ENCODE results near the gene SDF2.

SDF2 gene
- 30.7 to 35.7 (median 33.4) reads per million in 3 experiments for total RNA-seq

GRCh38 chr17:28661635-28662526 lies at the start of gene SDF2, which contains the start of gene SUPT6H:
SDF2 (minus strand) TSS chr17:28661906; CDS start chr17:28661876, 30 bp downstream.
SUPT6H (plus strand) TSS chr17:28662205; CDS start chr17:28673402, 11,197 bp downstream.
- peak; percentile 93 for DNase-seq

- peak; percentile 83 for DNase-seq
Observed at GRCh38 chr17:28710861-28711722, 49.4 kb upstream of the SDF2 start.

DNA sequence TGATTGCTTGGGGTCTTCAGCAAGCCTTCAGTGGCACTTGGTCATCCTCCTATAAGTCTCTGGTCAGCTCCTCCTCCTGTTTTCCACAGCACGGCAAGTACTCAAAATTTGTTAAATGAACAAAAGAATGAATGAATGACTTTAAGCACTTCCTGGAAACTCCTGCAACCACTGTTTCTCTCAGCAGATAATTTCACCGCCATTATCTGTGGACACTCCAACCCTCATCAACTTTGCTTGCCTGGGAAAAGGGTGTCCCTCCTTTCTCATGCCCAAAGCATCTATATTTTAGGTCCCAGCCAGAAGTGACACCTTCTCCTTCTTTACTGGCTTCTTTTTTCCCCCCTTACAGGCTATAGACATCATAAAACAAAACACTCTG lies 45.6 kb upstream of the SDF2 start:
- no peak for DNase-seq

DNA sequence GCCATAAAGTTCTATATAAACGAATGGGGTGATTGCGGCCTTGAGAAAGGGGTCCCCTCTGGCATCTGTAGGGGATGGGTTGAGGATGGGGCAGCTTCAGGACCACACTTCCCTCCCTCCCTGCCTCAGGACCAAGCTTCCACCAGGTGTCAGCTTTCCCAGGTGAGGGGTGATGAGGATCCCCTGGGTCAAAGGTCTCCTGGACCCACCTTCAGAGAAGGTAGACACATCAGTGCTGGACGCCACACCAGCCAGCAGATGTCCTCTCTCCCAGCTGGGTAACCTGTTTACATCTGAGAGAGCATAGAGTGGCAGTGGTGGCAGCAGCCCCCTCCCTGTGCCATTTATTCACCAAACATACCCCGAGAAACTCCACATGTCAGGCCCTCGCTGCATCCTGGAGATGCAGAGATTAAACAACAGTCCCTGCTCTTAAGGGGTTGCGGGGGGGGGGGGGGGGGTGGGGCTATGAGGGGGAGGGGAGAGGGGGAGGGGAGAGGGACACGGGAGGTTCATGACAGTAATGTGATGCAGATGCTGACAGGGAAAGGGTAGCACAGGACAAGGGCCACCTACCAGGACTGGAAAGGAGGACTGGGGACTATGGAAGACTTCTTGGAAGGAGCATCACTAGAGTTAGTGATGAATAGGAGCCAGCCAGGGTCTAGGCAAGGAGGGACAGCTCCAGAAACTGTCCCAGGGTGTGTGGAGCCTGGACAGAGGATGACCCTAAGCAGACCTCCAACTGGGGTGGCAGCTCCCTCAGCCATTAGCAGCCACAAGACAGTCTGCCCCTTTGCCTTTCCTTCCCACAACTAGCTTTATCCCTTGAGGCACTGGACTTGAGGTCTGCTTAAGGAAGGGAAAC lies 45.0 kb upstream of the SDF2 start:
- DNase-seq, result no peak

GRCh38 chr17:28705728-28706334 lies 44.1 kb upstream of the SDF2 start:
- no peak for DNase-seq

DNA sequence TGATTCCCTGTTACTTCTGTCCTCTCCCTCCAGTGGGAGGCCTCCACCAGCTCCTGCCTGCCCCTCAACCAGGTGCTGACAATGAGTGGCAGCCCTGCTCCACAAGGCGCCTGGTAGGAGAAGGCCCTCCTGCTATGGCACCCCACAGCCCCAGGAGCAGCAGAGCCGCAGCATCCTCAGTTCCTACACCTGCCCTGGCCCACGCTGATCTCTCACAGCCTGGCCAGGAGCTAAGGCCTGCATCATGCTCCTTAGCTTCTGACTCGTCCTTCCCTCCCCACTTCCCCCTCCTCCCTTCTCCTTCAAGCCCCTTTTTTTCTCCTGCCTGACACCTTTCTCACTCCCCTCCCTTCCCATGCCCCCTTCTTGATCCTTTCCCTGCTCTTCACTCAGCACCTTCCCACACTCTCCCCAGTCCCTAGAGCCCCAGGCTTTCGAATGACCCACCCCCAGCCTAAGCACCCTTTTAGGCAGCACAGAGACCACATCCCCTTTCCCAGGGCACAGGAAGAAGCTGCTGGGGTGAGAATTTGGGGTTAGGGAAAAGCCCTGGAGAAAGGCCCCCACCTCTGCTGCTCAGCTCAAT lies 43.5 kb upstream of the SDF2 start:
- DNase-seq, result no peak

DNA sequence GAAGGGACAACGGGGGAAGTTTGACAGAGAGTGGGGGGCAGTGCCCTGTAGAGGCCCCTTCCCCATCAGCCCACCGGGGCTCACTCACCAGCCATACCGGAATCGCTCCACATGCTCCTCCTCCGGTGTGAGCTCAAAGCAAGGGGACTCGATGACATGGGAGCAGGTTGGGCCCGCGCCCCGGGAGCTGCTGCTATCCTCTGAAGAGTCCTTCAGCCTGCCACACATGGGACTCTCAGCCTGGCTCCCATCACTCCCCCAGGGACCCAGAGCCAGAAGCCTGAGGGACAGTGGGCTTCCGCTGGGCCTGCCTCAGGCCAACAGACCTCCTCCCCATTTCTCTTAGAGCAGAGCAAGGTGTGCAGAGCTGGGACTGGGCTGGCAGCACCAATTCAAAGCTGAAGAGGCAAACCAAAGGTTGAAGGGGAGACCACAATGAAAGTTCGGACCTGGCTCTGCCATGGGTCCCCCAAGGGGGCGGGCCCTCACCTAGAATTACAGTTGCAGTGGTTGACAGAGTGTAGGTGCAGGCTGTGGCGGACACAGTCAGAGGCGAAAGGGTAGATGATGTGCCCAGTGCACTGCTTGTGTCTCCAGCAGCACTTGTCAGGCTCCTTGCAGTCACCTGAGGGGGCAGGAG lies 42.6 kb upstream of the SDF2 start:
- DNase-seq, result no peak

DNA sequence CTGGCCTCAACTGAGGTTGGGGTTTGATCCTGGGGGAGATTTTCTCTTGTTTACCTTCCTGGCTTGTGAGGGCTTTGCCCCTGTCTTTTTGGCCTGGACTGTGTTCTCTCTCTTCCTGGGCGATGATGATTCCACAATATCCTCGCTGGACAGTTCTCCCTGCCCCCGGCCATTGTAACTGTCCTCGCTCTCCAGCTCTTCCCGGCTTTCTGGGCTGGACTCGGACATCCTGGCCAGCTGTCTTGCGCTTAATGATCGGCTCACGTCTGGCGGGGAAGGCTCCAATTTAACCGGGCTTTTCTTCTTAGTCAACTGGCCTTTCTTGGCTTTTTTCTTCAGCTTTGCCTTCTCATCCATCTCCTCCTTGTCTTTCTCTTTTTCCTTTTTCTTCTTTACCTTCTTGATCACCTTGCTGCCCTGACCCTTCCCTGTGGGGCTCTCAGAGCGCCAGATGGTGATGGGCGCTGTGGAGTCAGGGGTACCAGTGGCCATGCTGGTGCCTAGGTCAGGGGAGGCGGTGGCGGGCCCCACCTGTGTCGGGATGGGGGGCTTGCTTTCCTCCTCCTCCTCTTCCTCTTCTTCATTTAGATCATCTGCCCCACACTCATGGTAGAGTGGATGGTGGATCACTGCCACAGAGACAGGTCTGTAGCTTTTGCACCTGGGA lies 42.0 kb upstream of the SDF2 start:
- DNase-seq, result no peak

DNA sequence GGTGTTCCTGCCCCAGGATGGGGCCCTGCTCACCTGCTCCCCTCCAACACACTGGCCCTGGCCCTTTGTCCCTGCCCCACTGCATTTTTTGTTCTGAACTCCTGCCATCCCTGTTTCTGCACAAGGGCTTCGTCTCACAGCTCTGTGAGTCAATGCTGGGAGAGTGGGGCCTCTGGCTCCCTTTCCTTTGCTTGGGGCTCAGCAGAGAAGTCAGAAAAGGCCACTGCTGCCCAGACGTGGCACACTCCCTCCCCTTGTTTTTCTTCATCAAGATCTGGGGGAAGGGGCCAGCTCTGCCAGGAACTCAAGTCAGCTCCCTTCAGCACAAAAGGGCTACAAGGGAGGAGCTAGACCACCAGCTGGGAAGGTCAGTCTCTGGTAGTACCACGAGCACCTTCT lies 41.0 kb upstream of the SDF2 start:
- no peak for DNase-seq

DNA sequence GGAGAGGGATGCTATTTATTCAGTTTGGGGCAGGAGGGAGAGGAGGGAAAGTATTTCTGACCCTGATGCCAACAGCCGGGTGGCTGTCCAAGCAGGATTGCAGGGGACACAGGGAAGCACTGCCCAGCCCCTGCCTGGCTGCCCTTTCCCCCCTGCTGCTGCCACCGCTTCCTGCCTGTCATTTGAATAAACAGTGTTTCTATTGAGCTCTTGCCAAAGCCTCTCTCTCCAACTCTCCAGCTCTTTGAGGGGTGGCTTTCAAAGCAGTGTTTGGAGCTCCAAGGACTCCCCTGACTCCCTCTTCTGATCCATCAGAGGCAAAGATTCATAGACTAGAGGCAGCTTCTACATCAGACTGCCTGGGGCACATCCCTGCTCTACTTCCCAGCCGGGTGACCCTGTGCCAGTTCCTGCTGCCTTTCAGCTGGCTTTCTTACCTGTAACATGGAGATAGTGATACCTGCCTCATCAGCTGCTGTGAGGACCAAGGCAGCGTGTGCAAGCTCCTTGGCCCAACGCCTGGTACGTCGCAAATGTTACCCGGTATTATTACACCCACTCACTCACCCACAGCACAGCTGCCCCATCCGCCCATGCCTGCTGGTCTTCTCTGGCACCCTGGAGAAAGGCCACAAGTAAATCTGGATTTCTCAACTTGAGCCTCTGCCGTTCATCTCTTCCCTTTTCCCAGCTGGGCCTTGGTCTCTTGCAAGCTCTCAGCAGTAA lies 40.5 kb upstream of the SDF2 start:
- DNase-seq, result no peak

- DNase-seq, result no peak
Observed at GRCh38 chr17:28700830-28701492, 39.3 kb upstream of the SDF2 start.

DNA sequence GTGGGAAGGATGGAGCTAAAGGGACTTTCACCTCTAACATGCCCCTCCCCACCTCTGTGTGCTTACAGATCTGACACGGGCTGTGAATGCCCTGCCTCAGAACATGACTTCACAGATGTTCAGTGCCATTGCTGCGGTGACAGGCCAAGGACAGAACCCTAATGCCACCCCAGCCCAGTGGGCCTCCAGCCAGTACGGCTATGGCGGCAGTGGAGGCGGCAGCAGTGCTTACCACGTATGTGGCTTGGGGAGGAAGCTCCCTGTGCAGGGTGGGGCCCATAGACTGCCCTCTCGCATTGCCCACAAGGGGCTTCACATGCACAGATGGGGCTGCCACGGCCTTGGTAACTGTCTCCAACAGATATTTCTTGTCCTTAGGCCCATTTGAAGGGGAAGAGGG lies 38.6 kb upstream of the SDF2 start:
- DNase-seq, result no peak

DNA sequence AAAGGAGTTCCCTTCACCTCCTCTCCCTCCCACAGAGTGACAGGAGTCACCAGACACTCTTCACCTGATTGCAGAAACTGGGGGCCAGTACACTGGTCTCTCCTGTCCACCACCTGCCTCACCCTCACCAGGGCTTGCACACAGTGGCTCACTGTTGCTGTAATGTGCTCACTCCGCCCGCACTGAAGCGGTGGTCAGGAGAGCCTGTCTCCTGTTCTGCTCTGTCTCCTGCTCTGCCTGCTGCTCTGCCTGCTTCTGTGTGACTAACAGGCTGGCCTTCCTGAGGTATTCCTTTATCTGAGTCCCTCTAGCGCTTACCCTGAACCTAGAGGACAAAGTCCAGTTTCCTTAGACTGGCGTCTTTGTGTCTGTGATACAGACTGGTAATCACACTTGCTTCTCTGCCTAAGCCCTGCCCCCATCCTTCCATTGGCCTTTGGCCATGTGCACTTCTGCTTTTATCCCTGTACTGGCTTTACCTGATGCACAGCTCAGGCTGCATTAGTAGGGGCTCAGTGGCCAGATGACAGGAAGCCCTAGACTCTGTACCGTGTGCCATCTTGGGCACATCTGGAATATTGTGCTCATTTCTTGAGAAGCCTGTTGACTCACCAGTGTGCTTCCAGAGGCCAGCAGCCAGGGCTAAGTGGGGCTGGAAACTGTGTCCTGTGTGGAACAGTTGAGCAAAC lies 36.7 kb upstream of the SDF2 start:
- no peak for DNase-seq

- no peak for DNase-seq
Observed at GRCh38 chr17:28693869-28694268, 32.2 kb upstream of the SDF2 start.

GRCh38 chr17:28689011-28689410 lies 27.3 kb upstream of the SDF2 start:
- no peak for DNase-seq

GRCh38 chr17:28688481-28688880 lies 26.8 kb upstream of the SDF2 start:
- no peak for DNase-seq

GRCh38 chr17:28686296-28686695 lies 24.6 kb upstream of the SDF2 start:
- DNase-seq, result no peak

GRCh38 chr17:28685366-28685765 lies 23.7 kb upstream of the SDF2 start:
- DNase-seq, result no peak

GRCh38 chr17:28684963-28685362 lies 23.3 kb upstream of the SDF2 start:
- DNase-seq, result no peak

Measured in central memory CD4-positive, alpha-beta T cell (primary cell).